AG04450 (cell line): ENCODE results near the gene GP2. TPM values are rescaled to one million over a fixed set of nuclear protein-coding genes. Genes with fewer than 3 reads are reported as not detected.

ENCODE experiments used
- CTCF ChIA-PET: fragments of 300-600, 350-600 bp; formaldehyde crosslinking; extraction: SDS; loops from one replicate; lab custom pipeline; 2022; ENCODE audit warnings: antibody characterized with exemption, inconsistent platforms; lab: Charles Lee
- POLR2A ChIA-PET: fragments of 350-600 bp; formaldehyde crosslinking; extraction: SDS; loops from one replicate; lab custom pipeline; 2021; ENCODE audit warnings: antibody characterized with exemption, inconsistent platforms; lab: Yijun Ruan, JAX
- DNase-seq: peaks from one replicate; pipeline ENCODE4 v3.0.0-alpha.2; 2011; ENCODE audit warnings: low read depth, low spot score
- H3K27ac ChIP-seq: one replicate; pipeline ENCODE4 v1.5.1; 2012; ENCODE audit warnings: low read depth, low read length, control low read depth
- H3K27me3 ChIP-seq: one replicate; pipeline ENCODE4 v1.6.0; 2012; ENCODE audit warnings: low read length; ENCODE audit not compliant: control insufficient read depth, insufficient read depth
- H3K4me3 ChIP-seq: 2 replicates; pipeline ENCODE4 v1.5.1; 2011; ENCODE audit warnings: mild to moderate bottlenecking, low read depth, low read length, control low read depth
- H3K9me3 ChIP-seq: 2 replicates; pipeline ENCODE4 v1.5.1; 2012; ENCODE audit warnings: low read length; ENCODE audit not compliant: control insufficient read depth, insufficient read depth
- polyA plus RNA-seq: library from polyadenylated mRNA; depleted of rRNA; stranded (reverse); fragments of >200 nt; gene quantifications from 2 replicates; pipeline ENCODE4 v1.2.3, GENCODE V29; 2011
- TF ChIP-seq, protein P1 (sequence below): IDR thresholded peaks from 2 replicates; pipeline ENCODE4 v1.5.1; 2011; ENCODE audit warnings: low read depth, low read length, control low read depth, inconsistent platforms

Gene GP2
- polyA plus RNA-seq, 1 experiment: not detected

DNA sequence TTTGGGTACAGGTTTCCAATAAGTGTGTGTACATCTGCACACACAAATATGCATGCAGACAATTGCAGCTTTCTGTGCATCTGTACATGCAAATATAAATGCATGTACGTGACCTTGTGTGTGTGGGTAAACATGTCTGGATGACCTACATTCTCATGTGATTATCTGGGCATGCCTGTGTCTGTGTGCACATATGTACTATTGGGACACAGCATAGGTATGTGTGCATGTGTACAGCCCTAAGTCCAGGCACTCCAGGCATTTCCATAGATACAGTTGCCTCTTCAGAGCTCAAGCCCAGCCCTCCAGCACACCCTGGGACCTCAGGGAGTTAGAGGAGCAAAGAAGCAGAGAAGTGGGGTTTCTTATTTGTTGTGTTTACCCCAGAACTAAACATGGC is 7.1 kb upstream of the GP2 start:
- no peak for DNase-seq
- Histone ChIP-seq H3K27me3 (no peaks in the 10 kb centered on the region), H3K9me3 (peaks cover 20% of the 10 kb centered on the region), H3K4me3 (no peak overlapping the region), H3K27ac (no peak overlapping the region)
- ChIA-PET POLR2A (no interaction called here), CTCF (no interaction called here)
- TF ChIP-seq, protein P1, sequence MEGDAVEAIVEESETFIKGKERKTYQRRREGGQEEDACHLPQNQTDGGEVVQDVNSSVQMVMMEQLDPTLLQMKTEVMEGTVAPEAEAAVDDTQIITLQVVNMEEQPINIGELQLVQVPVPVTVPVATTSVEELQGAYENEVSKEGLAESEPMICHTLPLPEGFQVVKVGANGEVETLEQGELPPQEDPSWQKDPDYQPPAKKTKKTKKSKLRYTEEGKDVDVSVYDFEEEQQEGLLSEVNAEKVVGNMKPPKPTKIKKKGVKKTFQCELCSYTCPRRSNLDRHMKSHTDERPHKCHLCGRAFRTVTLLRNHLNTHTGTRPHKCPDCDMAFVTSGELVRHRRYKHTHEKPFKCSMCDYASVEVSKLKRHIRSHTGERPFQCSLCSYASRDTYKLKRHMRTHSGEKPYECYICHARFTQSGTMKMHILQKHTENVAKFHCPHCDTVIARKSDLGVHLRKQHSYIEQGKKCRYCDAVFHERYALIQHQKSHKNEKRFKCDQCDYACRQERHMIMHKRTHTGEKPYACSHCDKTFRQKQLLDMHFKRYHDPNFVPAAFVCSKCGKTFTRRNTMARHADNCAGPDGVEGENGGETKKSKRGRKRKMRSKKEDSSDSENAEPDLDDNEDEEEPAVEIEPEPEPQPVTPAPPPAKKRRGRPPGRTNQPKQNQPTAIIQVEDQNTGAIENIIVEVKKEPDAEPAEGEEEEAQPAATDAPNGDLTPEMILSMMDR: no peak

DNA sequence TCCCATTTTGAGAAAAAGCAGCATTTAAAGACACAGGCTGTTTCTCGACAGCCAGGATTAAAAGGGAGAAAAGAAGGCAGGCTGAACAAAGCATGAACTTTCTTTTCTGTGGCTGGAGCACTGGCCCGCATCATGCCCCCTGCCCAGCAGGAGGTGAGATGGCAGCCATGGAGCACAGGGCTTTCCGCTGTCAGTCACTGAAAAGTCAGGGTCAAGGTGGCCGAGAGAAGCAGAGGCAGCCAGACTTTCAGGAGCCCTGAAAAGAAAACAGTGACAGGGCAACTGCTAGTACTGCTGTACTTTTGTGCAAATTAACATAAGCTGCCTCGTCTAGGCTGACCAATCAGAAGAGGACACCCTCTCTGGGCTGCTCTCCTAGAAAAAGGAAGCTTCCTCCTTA is 5.8 kb upstream of the GP2 start:
- H3K4me3 ChIP-seq: no peak overlapping the region
- ChIA-PET POLR2A (no interaction called here), CTCF (no interaction called here)
- no peak overlapping the region for H3K27ac ChIP-seq
- DNase-seq: no peak
- TF ChIP-seq, protein P1: no peak
- H3K9me3 ChIP-seq: peaks cover 20% of the 10 kb centered on the region
- H3K27me3 ChIP-seq: no peaks in the 10 kb centered on the region

DNA sequence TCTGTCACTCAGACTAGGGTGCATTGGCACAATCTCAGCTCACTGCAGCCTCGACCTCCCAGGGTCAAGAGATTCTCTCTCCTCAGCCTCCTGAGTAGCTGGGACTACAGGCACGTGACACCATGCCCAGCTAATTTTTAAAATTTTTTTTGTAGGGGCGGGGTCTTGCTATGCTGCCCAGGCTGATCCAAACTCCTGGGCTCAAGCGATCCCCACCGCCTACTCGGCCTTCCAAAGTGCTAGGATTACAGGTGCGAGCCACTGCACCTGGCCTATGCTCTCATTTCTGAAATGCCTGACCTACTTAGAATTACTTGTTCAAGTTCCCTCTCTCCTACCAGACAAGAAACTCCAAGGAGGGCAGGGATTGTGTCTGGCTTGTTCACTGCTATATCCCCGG is 5.1 kb upstream of the GP2 start:
- TF ChIP-seq, protein P1: no peak
- no peaks in the 10 kb centered on the region for H3K27me3 ChIP-seq
- no peak overlapping the region for H3K4me3 ChIP-seq
- DNase-seq: no peak
- H3K27ac ChIP-seq: no peak overlapping the region
- H3K9me3 ChIP-seq: peaks cover 22% of the 10 kb centered on the region
- POLR2A ChIA-PET: no interaction called here
- CTCF ChIA-PET: no interaction called here

DNA sequence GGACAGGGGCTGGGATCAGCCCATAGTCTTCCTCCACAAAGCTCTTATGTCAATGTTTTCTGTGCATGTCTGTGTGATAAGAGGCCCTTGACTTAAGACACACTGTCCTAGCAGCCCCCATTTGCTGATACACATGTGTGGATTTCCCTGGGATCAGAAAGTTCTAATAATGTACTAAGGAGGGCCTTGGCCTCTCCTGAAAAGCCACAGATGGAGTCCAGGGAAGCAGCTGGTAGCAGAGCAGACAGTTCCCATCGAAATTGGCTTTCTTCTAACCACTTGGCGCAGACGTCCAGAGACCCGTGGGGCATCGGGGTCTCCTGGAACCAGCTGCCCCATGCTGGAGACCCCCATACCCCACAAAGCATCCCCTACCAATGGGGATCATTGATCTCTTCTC is 4.3 kb upstream of the GP2 start:
- no peak for DNase-seq
- H3K4me3 ChIP-seq: no peak overlapping the region
- no peak overlapping the region for H3K27ac ChIP-seq
- CTCF ChIA-PET: no interaction called here
- H3K27me3 ChIP-seq: no peaks in the 10 kb centered on the region
- H3K9me3 ChIP-seq: peaks cover 25% of the 10 kb centered on the region
- TF ChIP-seq, protein P1: no peak
- POLR2A ChIA-PET: no interaction called here

DNA sequence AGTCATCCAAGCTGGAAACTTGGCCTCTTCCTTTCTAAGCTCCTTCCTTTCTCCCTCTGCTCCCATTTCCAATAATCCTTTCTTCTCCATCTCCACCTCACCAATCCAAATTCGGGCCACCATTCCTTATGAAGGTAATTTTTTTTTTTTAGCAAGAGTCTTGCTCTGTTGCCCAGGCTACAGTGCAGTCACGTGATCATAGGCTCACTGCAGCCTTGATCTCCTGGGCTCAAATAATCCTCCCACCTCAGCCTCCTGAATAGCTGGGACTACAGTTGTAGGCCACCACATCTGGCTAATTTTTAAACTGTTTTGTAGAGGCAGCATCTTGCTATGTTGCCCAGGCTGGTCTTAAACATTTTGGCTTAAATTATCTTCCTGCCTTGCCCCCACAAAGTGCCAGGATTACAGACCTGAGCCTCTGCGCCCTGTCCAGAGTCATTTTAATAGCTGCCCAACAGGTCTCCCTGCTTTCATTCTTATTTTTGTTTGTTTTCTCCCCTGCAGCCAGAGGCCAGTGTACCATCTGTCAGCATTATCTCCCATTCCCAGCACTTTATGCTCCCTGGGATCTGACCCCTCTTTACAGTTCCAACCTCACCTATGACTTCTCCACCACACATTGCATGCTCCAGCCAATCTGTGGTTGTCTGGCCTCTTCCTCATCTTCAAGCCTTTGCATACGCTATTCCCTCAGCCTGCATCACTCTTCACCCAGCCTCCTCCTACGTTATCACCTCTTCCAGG is 2.3 kb upstream of the GP2 start:
- Histone ChIP-seq H3K27ac (no peak overlapping the region), H3K9me3 (peaks cover 25% of the 10 kb centered on the region), H3K27me3 (no peaks in the 10 kb centered on the region), H3K4me3 (no peak overlapping the region)
- TF ChIP-seq, protein P1: no peak
- ChIA-PET CTCF (no interaction called here), POLR2A (no interaction called here)
- DNase-seq: no peak
